Fibroblast of the aortic adventitia (primary cell): Measurements from ENCODE around the gene MEF2C. TPM values are rescaled to one million over a fixed set of nuclear protein-coding genes. Genes with fewer than 3 reads are reported as not detected.
A peak's percentile ranks its signal among the peaks of the same experiment; 100 is the strongest.
"Not testable (repeated sequence)": the region's sequence is repeated elsewhere in the genome, so short reads cannot be mapped to it uniquely, and the experiment has no call there.

Source experiments
- DNase-seq: peaks from one replicate; pipeline ENCODE4 v3.0.0-alpha.2; 2010; ENCODE audit warnings: low read depth
- H3K4me3 ChIP-seq: 2 replicates; pipeline ENCODE4 v1.5.1; 2011; ENCODE audit warnings: low read depth, mild to moderate bottlenecking, control low read depth, low read length, moderate library complexity
- total RNA-seq: library from RNA; depleted of rRNA; stranded (reverse); fragments of >200 nt; gene quantifications from 2 replicates; pipeline ENCODE4 v1.2.3, GENCODE V29; 2012; ENCODE audit warnings: low replicate concordance
- TF ChIP-seq, protein P1 (sequence below): IDR thresholded peaks from 2 replicates; pipeline ENCODE4 v1.5.1; 2011; ENCODE audit warnings: mild to moderate bottlenecking, low read length, control low read depth, inconsistent platforms; ENCODE audit not compliant: insufficient read depth

The MEF2C gene
- total RNA-seq, 1 donor = 38.6 TPM

DNA sequence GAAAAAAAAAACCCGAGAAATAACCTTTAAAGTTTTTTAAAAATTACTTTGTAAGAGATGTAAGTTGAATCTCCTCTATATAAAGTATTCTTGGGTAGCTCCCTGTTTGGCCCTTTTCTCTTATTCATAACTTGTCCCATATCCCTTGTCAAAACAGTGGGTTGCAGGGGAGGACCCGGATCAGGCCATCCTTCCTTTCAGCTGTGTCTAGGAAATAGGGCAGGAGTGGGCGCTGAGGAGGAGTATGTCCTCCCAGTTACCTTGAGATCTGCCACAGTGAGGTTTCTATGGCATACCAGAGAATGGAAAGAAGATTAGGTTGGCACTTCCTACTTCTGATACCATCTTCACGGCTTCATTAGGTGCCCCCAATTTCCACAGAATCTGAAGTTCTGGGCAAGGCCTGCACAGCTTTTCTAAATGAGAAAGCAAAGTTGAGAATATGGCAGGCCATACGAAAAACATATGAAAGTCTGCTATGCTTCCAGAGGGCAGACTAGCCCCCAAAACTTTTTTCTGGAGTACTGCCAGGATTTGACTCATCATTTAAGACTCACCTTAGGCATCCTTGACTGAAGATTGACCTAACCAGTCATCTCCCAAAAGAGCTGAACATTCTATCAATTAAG lies 20.3 kb downstream of the MEF2C start:
- no peak overlapping the region for H3K4me3 ChIP-seq
- no peak for DNase-seq

DNA sequence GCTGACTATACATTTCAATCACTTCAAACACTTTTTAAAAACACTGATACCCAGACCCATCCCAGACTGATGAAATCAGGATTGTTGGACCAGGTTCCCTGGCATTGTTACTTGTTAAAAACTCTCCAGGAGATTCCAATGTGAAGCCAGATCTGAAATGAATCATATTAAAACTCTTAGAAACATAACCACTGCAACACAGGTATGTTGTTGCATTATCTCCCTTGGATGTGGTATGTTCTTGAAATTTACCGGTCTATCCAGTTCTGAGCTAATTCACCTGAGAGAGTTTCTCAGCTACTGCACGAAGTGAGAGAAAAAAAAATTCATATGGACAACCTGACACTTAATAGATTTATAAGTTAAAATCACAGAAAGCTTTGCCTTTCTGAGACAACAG lies 21.8 kb downstream of the MEF2C start:
- DNase-seq = peak; percentile 39
- H3K4me3 ChIP-seq = no peak overlapping the region
- TF ChIP-seq, protein P1, sequence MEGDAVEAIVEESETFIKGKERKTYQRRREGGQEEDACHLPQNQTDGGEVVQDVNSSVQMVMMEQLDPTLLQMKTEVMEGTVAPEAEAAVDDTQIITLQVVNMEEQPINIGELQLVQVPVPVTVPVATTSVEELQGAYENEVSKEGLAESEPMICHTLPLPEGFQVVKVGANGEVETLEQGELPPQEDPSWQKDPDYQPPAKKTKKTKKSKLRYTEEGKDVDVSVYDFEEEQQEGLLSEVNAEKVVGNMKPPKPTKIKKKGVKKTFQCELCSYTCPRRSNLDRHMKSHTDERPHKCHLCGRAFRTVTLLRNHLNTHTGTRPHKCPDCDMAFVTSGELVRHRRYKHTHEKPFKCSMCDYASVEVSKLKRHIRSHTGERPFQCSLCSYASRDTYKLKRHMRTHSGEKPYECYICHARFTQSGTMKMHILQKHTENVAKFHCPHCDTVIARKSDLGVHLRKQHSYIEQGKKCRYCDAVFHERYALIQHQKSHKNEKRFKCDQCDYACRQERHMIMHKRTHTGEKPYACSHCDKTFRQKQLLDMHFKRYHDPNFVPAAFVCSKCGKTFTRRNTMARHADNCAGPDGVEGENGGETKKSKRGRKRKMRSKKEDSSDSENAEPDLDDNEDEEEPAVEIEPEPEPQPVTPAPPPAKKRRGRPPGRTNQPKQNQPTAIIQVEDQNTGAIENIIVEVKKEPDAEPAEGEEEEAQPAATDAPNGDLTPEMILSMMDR = no peak

More for the DNA sequence above, 20.3 kb downstream of the MEF2C start:
- TF ChIP-seq, protein P1 = no peak

DNA sequence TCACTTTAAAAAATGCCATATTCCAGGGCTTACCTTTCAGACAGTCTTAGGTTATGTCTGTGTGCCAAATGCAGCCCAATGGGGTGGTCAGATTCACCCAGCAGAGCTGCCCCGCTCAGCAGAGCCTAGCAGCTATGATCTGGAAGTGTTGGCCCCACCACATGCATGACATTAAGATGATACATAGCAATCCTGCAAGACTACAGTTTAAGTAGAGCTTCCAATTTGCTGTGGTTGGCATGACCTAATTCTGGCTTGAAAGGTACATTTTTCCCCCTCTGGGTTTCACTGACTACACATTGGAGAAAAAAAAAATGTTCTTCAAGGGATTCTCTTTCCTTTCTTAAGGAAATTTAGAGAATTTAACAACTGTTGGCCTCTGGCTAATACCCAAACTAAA lies 22.5 kb downstream of the MEF2C start:
- TF ChIP-seq, protein P1 = no peak
- peak; percentile 69 for DNase-seq
- no peak overlapping the region for H3K4me3 ChIP-seq

DNA sequence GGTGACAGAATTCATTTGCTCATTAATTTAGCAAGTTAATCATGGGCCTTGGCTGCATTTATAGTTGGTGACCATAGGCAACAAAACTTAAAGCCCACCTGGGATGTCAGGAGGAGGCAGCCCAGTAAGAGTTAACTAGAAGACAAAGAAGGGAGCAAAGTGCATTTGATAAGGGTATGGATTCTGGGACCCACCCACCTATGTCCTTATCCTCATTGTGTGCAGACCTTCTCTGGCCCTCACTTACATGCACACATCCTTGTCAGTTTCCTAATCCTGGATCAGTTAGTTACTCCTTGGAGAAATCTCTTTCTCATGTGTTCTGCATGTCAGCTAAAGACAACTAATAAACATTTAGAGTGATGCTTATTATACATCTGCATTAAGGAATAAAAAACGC lies 24.6 kb downstream of the MEF2C start:
- no peak for DNase-seq

DNA sequence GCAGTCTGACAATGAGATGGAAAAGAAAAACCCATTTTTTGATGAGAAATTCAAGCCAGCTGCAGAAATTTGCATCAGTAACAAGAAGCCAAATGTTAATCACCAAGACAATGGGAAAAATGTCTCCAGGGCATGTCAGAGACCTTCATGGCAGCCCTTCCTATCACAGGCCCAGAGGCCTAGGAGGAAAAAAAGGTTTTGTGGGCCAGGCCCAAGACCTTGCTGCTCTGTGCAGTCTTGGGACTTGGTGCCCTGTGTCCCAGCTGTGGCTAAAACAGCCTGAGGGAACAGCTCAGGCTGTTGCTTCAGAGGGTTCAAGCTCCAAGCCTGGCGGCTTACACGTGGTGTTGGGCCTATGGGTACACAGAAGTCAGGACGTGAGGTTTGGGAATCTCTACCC lies 26.6 kb downstream of the MEF2C start:
- not testable (repeated sequence) for DNase-seq, H3K4me3 ChIP-seq

More for the DNA sequence above, 24.6 kb downstream of the MEF2C start:
- TF ChIP-seq, protein P1 = no peak
- no peak overlapping the region for H3K4me3 ChIP-seq

DNA sequence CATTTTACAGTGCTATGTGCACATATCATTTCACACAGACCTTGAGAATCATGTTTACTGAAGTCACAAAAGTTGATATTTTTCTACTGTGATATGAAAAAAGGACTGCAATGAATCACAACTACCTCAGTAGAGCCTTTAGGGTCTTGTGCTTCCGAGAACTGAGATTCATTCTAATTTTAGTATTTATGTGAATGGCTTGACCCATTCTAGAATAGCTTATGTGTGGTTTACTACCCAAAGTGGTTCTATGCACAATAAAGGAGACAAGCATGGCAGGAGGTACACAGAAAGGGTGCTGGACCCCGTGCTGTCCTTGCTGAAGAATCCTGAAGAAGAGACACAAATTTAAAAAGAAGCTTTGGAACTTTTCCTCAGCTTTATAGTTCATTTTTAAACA lies 28.2 kb downstream of the MEF2C start:
- TF ChIP-seq, protein P1 = no peak
- no peak overlapping the region for H3K4me3 ChIP-seq

DNA sequence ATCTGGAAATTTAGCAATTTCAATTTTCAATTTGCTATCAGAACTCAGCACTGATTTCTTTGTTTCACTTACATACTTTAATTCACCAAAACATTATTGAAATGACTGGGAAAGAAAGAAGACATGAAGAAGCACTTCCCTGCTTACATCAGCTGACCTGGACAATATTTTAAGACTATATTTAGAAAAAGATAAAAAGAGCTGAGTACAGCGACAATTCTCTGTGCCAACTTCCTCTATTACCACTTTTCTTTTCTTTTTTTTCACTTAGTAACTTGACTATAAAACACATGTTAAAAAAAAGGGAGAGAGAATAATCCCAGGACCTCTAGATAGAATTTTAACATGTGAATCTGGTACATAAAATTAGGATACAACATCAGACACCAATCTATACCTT lies 35.6 kb downstream of the MEF2C start:
- DNase-seq = no peak
- TF ChIP-seq, protein P1 = no peak
- no peak overlapping the region for H3K4me3 ChIP-seq

More for the DNA sequence above, 28.2 kb downstream of the MEF2C start:
- DNase-seq = no peak
